Ishikawa (cell line): ENCODE results near the gene SDCCAG8.

Source experiments
- CREB1 ChIP-seq: IDR thresholded peaks from 2 replicates; pipeline ENCODE4 v1.6.1; 2012; ENCODE audit warnings: low read depth
- EGR1 ChIP-seq: IDR thresholded peaks from 2 replicates; pipeline ENCODE4 v1.6.1; 2012
- EP300 ChIP-seq: IDR thresholded peaks from 2 replicates; pipeline ENCODE4 v1.6.1; 2012; ENCODE audit warnings: borderline replicate concordance
- RAD21 ChIP-seq: IDR thresholded peaks from 2 replicates; pipeline ENCODE4 v1.6.1; 2012; ENCODE audit warnings: low read depth
- TCF12 ChIP-seq: IDR thresholded peaks from 2 replicates; pipeline ENCODE4 v1.6.1; 2012; ENCODE audit warnings: low read depth
- TEAD4 ChIP-seq: IDR thresholded peaks from 2 replicates; pipeline ENCODE4 v1.6.1; 2012
- YY1 ChIP-seq: IDR thresholded peaks from 2 replicates; pipeline ENCODE4 v1.6.1; 2012; ENCODE audit warnings: low read depth
- ZBTB7A ChIP-seq: IDR thresholded peaks from 2 replicates; pipeline ENCODE4 v1.6.1; 2012; ENCODE audit warnings: low read depth
- TF ChIP-seq, protein P1 (sequence below): IDR thresholded peaks from 2 replicates; pipeline ENCODE4 v1.6.1; 2012
- TF ChIP-seq, protein P2 (sequence below): IDR thresholded peaks from 2 replicates; pipeline ENCODE4 v1.6.1; 2012; ENCODE audit warnings: low read depth, mild to moderate bottlenecking

GRCh38 chr1:243312952-243313634, 57.3 kb downstream of the SDCCAG8 start:
- TF ChIP-seq YY1 (no peak), TCF12 (no peak), EGR1 (no peak), CREB1 (no peak), RAD21 (no peak), EP300 (no peak), ZBTB7A (no peak), TEAD4 (no peak)
- TF ChIP-seq, protein P1, sequence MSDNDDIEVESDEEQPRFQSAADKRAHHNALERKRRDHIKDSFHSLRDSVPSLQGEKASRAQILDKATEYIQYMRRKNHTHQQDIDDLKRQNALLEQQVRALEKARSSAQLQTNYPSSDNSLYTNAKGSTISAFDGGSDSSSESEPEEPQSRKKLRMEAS: no peak
- TF ChIP-seq, protein P2, sequence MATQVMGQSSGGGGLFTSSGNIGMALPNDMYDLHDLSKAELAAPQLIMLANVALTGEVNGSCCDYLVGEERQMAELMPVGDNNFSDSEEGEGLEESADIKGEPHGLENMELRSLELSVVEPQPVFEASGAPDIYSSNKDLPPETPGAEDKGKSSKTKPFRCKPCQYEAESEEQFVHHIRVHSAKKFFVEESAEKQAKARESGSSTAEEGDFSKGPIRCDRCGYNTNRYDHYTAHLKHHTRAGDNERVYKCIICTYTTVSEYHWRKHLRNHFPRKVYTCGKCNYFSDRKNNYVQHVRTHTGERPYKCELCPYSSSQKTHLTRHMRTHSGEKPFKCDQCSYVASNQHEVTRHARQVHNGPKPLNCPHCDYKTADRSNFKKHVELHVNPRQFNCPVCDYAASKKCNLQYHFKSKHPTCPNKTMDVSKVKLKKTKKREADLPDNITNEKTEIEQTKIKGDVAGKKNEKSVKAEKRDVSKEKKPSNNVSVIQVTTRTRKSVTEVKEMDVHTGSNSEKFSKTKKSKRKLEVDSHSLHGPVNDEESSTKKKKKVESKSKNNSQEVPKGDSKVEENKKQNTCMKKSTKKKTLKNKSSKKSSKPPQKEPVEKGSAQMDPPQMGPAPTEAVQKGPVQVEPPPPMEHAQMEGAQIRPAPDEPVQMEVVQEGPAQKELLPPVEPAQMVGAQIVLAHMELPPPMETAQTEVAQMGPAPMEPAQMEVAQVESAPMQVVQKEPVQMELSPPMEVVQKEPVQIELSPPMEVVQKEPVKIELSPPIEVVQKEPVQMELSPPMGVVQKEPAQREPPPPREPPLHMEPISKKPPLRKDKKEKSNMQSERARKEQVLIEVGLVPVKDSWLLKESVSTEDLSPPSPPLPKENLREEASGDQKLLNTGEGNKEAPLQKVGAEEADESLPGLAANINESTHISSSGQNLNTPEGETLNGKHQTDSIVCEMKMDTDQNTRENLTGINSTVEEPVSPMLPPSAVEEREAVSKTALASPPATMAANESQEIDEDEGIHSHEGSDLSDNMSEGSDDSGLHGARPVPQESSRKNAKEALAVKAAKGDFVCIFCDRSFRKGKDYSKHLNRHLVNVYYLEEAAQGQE: no peak
